Lower leg skin (tissue), 3 donors: ENCODE results near the gene KATNAL2.

ENCODE experiments used
- CTCF ChIP-seq, 3 donors: fragments of 450-650 bp; IDR thresholded peaks; one replicate each; pipeline ENCODE4 v1.5.1; 2016; ENCODE audit warnings: antibody characterized with exemption in 3 of 3, mild to moderate bottlenecking in 3 of 3, moderate library complexity in 2 of 3
- POLR2A ChIP-seq, 2 donors: fragments of 450-650 bp; IDR thresholded peaks; one replicate each; pipeline ENCODE4 v1.6.1; 2016 to 2017; ENCODE audit warnings: antibody characterized with exemption in 2 of 2, mild to moderate bottlenecking in 1 of 2, moderate library complexity in 1 of 2

GRCh38 chr18:46899274-46899948 lies 18.0 kb upstream of the KATNAL2 start:
- TF ChIP-seq POLR2A (IDR thresholded peaks at IDR 0.05) (no peak), CTCF (IDR thresholded peaks at IDR 0.05) (no peak)
